ENCODE results near the gene OSBPL5.

OSBPL5 gene

GRCh38 chr11:3127706-3128355, 37.3 kb downstream of the OSBPL5 start:
- POLR2A ChIA-PET: no interaction called here
- TF ChIP-seq ZNF384 (IDR thresholded peaks at IDR 0.05): no peak
- no peak for TF ChIP-seq BHLHE40 (IDR thresholded peaks at IDR 0.05; ENCODE audit: borderline replicate concordance)
- no peak for TF ChIP-seq SP1 (IDR thresholded peaks at IDR 0.05)
- TF ChIP-seq NFRKB (IDR thresholded peaks at IDR 0.05): no peak
- no peak for TF ChIP-seq ELF4 (IDR thresholded peaks at IDR 0.05)
- no peak for TF ChIP-seq LEF1 (IDR thresholded peaks at IDR 0.05; ENCODE audit: borderline replicate concordance)
- no peak for TF ChIP-seq FOXK2 (IDR thresholded peaks at IDR 0.05)
- TF ChIP-seq TARDBP (IDR thresholded peaks at IDR 0.05): no peak
- no peak for TF ChIP-seq SUZ12 (IDR thresholded peaks at IDR 0.05)
- no peak for TF ChIP-seq HDGF (IDR thresholded peaks at IDR 0.05; ENCODE audit: borderline replicate concordance)
- no peak for TF ChIP-seq FOXA1 (IDR thresholded peaks at IDR 0.05)
- no peak for DNase-seq (ENCODE audit: extremely low spot score)
- CTCF ChIA-PET: no interaction called here

- TF ChIP-seq NFRKB (IDR thresholded peaks at IDR 0.05): no peak
- no peak for TF ChIP-seq FOXM1 (IDR thresholded peaks at IDR 0.05; ENCODE audit: borderline replicate concordance)
- no peak for TF ChIP-seq FOXK2 (IDR thresholded peaks at IDR 0.05)
- TF ChIP-seq BHLHE40 (IDR thresholded peaks at IDR 0.05; ENCODE audit: borderline replicate concordance): no peak
- TF ChIP-seq ARNT (IDR thresholded peaks at IDR 0.05): no peak
- no peak for TF ChIP-seq PKNOX1 (IDR thresholded peaks at IDR 0.05)
- TF ChIP-seq FOXA1 (IDR thresholded peaks at IDR 0.05): no peak
- no peak for TF ChIP-seq TARDBP (IDR thresholded peaks at IDR 0.05)
- no peak for TF ChIP-seq SUZ12 (IDR thresholded peaks at IDR 0.05)
- no peak for TF ChIP-seq CTBP1 (IDR thresholded peaks at IDR 0.05; ENCODE audit: borderline replicate concordance)
- no peak for TF ChIP-seq ZNF384 (IDR thresholded peaks at IDR 0.05)
- TF ChIP-seq L3MBTL2 (conservative IDR thresholded peaks at IDR 0.05): no peak
- no peak for TF ChIP-seq SP1 (IDR thresholded peaks at IDR 0.05)
- no peak for TF ChIP-seq ELF4 (IDR thresholded peaks at IDR 0.05)
- CTCF ChIA-PET: no interaction called here
- POLR2A ChIA-PET: no interaction called here
- no peak for DNase-seq (ENCODE audit: extremely low spot score)
Measured at GRCh38 chr11:3126901-3127691, 38.0 kb downstream of the OSBPL5 start.

- POLR2A ChIA-PET: no interaction called here
- CTCF ChIA-PET: no interaction called here
- TF ChIP-seq NFRKB (IDR thresholded peaks at IDR 0.05) (no peak), ELF4 (IDR thresholded peaks at IDR 0.05) (no peak), HDGF (IDR thresholded peaks at IDR 0.05; ENCODE audit: borderline replicate concordance) (no peak), SUZ12 (IDR thresholded peaks at IDR 0.05) (no peak), LEF1 (IDR thresholded peaks at IDR 0.05; ENCODE audit: borderline replicate concordance) (no peak), TARDBP (IDR thresholded peaks at IDR 0.05) (no peak), ZNF384 (IDR thresholded peaks at IDR 0.05) (no peak), FOXK2 (IDR thresholded peaks at IDR 0.05) (no peak), ARNT (IDR thresholded peaks at IDR 0.05) (no peak), CTBP1 (IDR thresholded peaks at IDR 0.05; ENCODE audit: borderline replicate concordance) (no peak), BHLHE40 (IDR thresholded peaks at IDR 0.05; ENCODE audit: borderline replicate concordance) (no peak), PKNOX1 (IDR thresholded peaks at IDR 0.05) (no peak), FOXA1 (IDR thresholded peaks at IDR 0.05) (no peak)
- no peak for DNase-seq (ENCODE audit: extremely low spot score)
Measured at GRCh38 chr11:3126207-3126865, 38.8 kb downstream of the OSBPL5 start.

GRCh38 chr11:3124821-3125220, 40.3 kb downstream of the OSBPL5 start:
- DNase-seq (ENCODE audit: extremely low spot score): no peak
- ChIA-PET POLR2A (no interaction called here), CTCF (interaction anchor here (0.6 to 0.7 kb wide), 2 partner anchors 11 to 615 kb away, joined by 3 to 8 read pairs; no protein-coding TSS in a partner anchor)
- TF ChIP-seq CTBP1 (IDR thresholded peaks at IDR 0.05; ENCODE audit: borderline replicate concordance) (no peak), FOXK2 (IDR thresholded peaks at IDR 0.05) (no peak), ARNT (IDR thresholded peaks at IDR 0.05) (no peak)

GRCh38 chr11:3123761-3124733, 41.1 kb downstream of the OSBPL5 start:
- ChIA-PET CTCF (no interaction called here), POLR2A (no interaction called here)
- no peak for DNase-seq (ENCODE audit: extremely low spot score)
- no peak for TF ChIP-seq SP1 (IDR thresholded peaks at IDR 0.05)
- no peak for TF ChIP-seq HDGF (IDR thresholded peaks at IDR 0.05; ENCODE audit: borderline replicate concordance)

GRCh38 chr11:3123305-3123704, 41.8 kb downstream of the OSBPL5 start:
- CTCF ChIA-PET: no interaction called here
- POLR2A ChIA-PET: no interaction called here
- no peak for DNase-seq (ENCODE audit: extremely low spot score)
- TF ChIP-seq FOXM1 (IDR thresholded peaks at IDR 0.05; ENCODE audit: borderline replicate concordance) (no peak), PKNOX1 (IDR thresholded peaks at IDR 0.05) (no peak), CTBP1 (IDR thresholded peaks at IDR 0.05; ENCODE audit: borderline replicate concordance) (no peak), L3MBTL2 (conservative IDR thresholded peaks at IDR 0.05) (no peak), TARDBP (IDR thresholded peaks at IDR 0.05) (no peak), FOXK2 (IDR thresholded peaks at IDR 0.05) (no peak), LEF1 (IDR thresholded peaks at IDR 0.05; ENCODE audit: borderline replicate concordance) (no peak), ARNT (IDR thresholded peaks at IDR 0.05) (no peak), FOXA1 (IDR thresholded peaks at IDR 0.05) (no peak), NFRKB (IDR thresholded peaks at IDR 0.05) (no peak), ELF4 (IDR thresholded peaks at IDR 0.05) (no peak), BHLHE40 (IDR thresholded peaks at IDR 0.05; ENCODE audit: borderline replicate concordance) (no peak), HDGF (IDR thresholded peaks at IDR 0.05; ENCODE audit: borderline replicate concordance) (no peak)
